DOHH2 (cell line): ENCODE measurements around the gene KCNQ1.

Source experiments
- H3F3A ChIP-seq: fragments of 200-600 bp; sonication (generic), shearing (Covaris generic); 2 replicates; pipeline ENCODE4 v1.6.0; 2016; ENCODE audit warnings: antibody characterized with exemption, mild to moderate bottlenecking; ENCODE audit not compliant: control insufficient read depth, insufficient read depth
- H3K27ac ChIP-seq: fragments of 200-600 bp; sonication (generic); 2 replicates; pipeline ENCODE4 v1.5.1; 2014; ENCODE audit warnings: low read depth, mild to moderate bottlenecking, low read length, moderate library complexity
- H3K27me3 ChIP-seq: fragments of 200-600 bp; sonication (generic); 2 replicates; pipeline ENCODE4 v1.6.1; 2014; ENCODE audit warnings: mild to moderate bottlenecking, low read length, mixed read lengths; ENCODE audit not compliant: control insufficient read depth
- H3K36me3 ChIP-seq: fragments of 200-600 bp; sonication (generic); 2 replicates; pipeline ENCODE4 v1.6.1; 2014; ENCODE audit warnings: mild to moderate bottlenecking, low read length, moderate library complexity, mixed read lengths; ENCODE audit not compliant: control insufficient read depth
- H3K4me1 ChIP-seq: fragments of 200-600 bp; sonication (generic); 2 replicates; pipeline ENCODE4 v1.6.1; 2014; ENCODE audit warnings: mild to moderate bottlenecking, low read length, mixed read lengths; ENCODE audit not compliant: control insufficient read depth
- H3K4me2 ChIP-seq: fragments of 200-600 bp; sonication (generic); 2 replicates; pipeline ENCODE4 v1.6.0; 2014; ENCODE audit warnings: mild to moderate bottlenecking, low read length, moderate library complexity
- H3K4me3 ChIP-seq: fragments of 200-600 bp; sonication (generic); 2 replicates; pipeline ENCODE4 v1.5.1; 2014; ENCODE audit warnings: mild to moderate bottlenecking, low read length, mixed read lengths
- H3K79me2 ChIP-seq: fragments of 200-600 bp; sonication (generic); 2 replicates; pipeline ENCODE4 v1.6.1; 2014; ENCODE audit warnings: mild to moderate bottlenecking, low read length, mixed read lengths; ENCODE audit not compliant: control insufficient read depth
- H3K9me2 ChIP-seq: fragments of 200-600 bp; sonication (generic); replicated peaks from 2 replicates; pipeline ENCODE4 v1.6.1; 2014; ENCODE audit warnings: mild to moderate bottlenecking, low read length, mixed read lengths; ENCODE audit not compliant: control insufficient read depth
- H3K9me3 ChIP-seq: fragments of 200-600 bp; sonication (generic); 2 replicates; pipeline ENCODE4 v1.6.1; 2014; ENCODE audit warnings: antibody characterized with exemption, low read length, mixed read lengths; ENCODE audit not compliant: control insufficient read depth, insufficient read depth
- H4K20me1 ChIP-seq: fragments of 200-600 bp; sonication (generic); 2 replicates; pipeline ENCODE4 v1.6.0; 2014; ENCODE audit warnings: low read depth, mild to moderate bottlenecking, antibody characterized with exemption, low read length, moderate library complexity; ENCODE audit not compliant: control insufficient read depth, insufficient read depth
- EZH2phosphoT487 ChIP-seq: fragments of 200-600 bp; sonication (generic); IDR thresholded peaks from 2 replicates; pipeline ENCODE4 v1.6.1; 2017; ENCODE audit warnings: borderline replicate concordance, mild to moderate bottlenecking, antibody characterized with exemption, low read length, moderate library complexity, mixed read lengths
- TF ChIP-seq, protein P1 (sequence below): fragments of 200-600 bp; sonication (generic); IDR thresholded peaks from one replicate; pipeline ENCODE4 v1.5.1; 2014; ENCODE audit warnings: antibody characterized with exemption, mild to moderate bottlenecking, low read depth, low read length; ENCODE audit not compliant: poor library complexity, severe bottlenecking

The KCNQ1 gene

DNA sequence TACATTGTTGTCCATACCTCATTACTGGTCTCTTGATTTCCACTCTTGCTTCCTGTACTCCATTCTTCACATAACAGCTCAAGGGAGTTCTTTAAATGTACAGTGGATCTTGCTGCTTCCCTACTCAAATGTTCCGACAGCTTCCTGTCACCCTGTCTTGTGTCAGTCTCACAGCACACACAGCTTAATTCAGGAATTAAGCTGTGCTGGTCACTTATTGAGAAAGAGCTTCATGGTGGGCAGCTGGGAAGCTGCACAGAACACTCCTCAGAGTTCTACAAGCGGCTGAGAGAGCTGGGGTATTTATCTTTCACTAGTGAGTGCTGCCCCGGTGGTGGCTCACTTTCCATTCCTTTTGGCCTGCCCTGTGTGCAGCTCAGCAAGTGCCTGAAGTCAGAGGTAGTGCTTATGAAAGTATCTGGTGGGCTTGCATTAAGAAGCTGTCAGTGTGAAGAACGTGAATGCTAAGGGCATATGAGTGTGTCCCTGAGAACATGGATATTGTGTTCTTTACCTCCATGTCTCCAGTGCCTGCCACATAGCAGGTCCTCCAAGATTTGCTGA, 206.3 kb downstream of the KCNQ1 start:
- no peaks in the 10 kb centered on the region for H3K36me3 ChIP-seq
- H3K27ac ChIP-seq, result no peak overlapping the region
- no peaks in the 10 kb centered on the region for H3F3A ChIP-seq
- no peaks in the 10 kb centered on the region for H4K20me1 ChIP-seq
- TF ChIP-seq, protein P1, sequence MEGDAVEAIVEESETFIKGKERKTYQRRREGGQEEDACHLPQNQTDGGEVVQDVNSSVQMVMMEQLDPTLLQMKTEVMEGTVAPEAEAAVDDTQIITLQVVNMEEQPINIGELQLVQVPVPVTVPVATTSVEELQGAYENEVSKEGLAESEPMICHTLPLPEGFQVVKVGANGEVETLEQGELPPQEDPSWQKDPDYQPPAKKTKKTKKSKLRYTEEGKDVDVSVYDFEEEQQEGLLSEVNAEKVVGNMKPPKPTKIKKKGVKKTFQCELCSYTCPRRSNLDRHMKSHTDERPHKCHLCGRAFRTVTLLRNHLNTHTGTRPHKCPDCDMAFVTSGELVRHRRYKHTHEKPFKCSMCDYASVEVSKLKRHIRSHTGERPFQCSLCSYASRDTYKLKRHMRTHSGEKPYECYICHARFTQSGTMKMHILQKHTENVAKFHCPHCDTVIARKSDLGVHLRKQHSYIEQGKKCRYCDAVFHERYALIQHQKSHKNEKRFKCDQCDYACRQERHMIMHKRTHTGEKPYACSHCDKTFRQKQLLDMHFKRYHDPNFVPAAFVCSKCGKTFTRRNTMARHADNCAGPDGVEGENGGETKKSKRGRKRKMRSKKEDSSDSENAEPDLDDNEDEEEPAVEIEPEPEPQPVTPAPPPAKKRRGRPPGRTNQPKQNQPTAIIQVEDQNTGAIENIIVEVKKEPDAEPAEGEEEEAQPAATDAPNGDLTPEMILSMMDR, result no peak
- TF ChIP-seq EZH2phosphoT487, result no peak
- H3K9me3 ChIP-seq, result peaks cover 12% of the 10 kb centered on the region; the same call in 1 of the 2 replicates
- no peaks in the 10 kb centered on the region for H3K79me2 ChIP-seq
- H3K4me1 ChIP-seq, result no peaks in the 10 kb centered on the region
- H3K4me3 ChIP-seq, result no peak overlapping the region
- no peak overlapping the region for H3K4me2 ChIP-seq
- H3K9me2 ChIP-seq, result no peaks in the 10 kb centered on the region
- H3K27me3 ChIP-seq, result no peaks in the 10 kb centered on the region

DNA sequence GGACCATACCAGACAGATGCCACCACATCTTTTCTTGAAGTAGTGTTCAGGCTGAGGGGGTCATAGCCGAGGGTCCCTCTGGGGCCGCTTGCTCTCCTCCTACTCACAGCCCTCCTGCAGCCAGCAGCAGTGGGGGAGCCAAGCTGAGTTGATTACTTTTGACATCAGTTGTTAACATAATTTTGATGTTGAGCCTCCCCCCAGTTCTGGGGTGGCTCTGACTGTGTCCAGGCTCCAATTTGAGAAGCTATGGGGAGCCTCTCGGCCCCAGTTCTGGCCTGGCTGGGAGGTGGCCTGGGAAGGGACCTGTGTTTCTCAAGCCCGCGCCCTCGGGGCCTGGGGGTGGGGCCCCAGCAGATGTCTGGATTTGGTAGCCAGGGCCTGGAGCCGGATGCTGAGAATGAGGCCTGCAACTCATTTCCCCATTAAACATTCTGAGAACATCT, 207.0 kb downstream of the KCNQ1 start:
- Histone ChIP-seq H3K4me1 (no peaks in the 10 kb centered on the region), H3F3A (no peaks in the 10 kb centered on the region), H3K36me3 (no peaks in the 10 kb centered on the region), H3K9me2 (no peaks in the 10 kb centered on the region), H3K4me3 (no peak overlapping the region), H3K79me2 (no peaks in the 10 kb centered on the region), H3K4me2 (no peak overlapping the region), H3K27me3 (no peaks in the 10 kb centered on the region), H3K9me3 (peaks cover 12% of the 10 kb centered on the region; the same call in 1 of the 2 replicates), H3K27ac (no peak overlapping the region), H4K20me1 (no peaks in the 10 kb centered on the region)
- no peak for TF ChIP-seq EZH2phosphoT487
- TF ChIP-seq, protein P1, result no peak

DNA sequence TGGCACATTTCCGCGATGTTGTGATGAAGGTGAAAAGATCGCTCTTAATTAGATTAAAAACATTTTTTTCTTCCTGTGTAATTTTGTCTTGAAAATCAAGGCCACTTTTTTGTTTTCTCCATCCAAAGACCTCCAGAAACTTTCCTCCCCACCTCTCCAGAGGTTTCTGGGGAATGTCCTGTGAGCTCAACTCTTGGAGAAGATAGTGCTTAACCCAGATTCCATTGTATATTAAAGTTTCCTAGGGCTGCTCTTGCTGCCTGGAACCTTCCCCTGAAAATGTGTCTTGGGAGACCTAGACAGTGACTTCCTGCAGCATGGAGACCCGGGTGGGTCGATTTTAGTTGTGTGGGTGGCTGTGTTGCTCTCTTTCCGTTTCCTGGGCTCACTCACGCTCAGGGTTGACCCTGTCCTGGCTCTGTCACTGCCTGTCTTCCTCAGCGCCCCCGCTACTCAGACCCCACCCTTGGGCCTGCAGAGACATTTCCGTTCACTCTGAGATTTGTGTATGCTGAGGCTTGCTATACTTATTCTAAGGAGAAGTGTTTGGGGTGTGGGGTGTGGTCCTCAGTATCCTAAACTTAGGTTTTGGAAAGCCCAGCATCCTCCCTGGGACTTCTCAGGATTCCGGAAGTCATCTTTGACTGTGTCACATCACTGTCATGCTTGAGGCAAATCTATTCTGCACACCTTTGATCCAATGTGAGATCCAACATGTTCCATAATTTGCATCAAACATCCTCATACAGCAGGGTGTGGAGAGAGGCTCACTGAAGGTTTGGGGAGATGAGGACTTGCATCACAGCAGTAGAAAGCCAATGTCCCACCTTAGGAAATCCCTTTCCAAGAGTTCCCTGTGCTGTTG, 207.8 kb downstream of the KCNQ1 start:
- Histone ChIP-seq H3K4me3 (no peak overlapping the region), H3K4me2 (no peak overlapping the region), H3K36me3 (no peaks in the 10 kb centered on the region), H3K9me2 (no peaks in the 10 kb centered on the region), H3K27ac (no peak overlapping the region), H3K27me3 (no peaks in the 10 kb centered on the region), H3K79me2 (no peaks in the 10 kb centered on the region), H3F3A (no peaks in the 10 kb centered on the region), H3K4me1 (no peaks in the 10 kb centered on the region), H3K9me3 (peaks cover 12% of the 10 kb centered on the region; the same call in 1 of the 2 replicates), H4K20me1 (no peaks in the 10 kb centered on the region)
- TF ChIP-seq, protein P1, result no peak
- TF ChIP-seq EZH2phosphoT487, result no peak
